Nucleus accumbens (tissue), 56 donors: ENCODE data around the gene PPP1R27.

Source experiments
- DNase-seq, 56 donors: peaks; one replicate each; lab custom pipeline; 2025; lab: John Stamatoyannopoulos, UW

Gene PPP1R27

DNA sequence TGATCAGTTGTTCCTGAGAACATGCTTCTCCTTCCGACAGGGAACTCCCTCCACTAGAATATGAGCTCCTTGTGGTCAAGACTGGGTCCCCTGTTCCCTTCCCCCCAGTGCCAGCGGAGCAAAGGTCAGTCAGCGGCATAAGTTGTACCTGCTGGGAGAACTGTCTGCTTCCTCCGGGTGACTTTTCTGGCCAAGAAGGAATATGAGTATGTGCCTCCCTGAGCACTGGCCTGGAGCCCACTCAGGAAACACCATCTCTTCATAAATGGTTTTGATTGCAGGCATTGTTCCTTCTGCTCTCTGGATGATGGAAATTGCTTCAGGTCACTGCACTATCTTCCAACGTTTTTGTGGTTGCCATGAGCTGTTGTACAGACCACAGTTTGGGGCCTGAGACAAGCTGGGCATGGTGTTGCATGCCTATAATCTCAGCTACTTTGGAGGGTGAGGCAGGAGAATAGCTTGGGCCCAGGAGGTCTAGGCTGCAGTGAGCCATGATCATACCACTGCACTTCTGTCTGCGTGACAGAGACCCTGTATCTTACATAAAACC lies 28.3 kb upstream of the PPP1R27 start:
- no peak for DNase-seq

- DNase-seq: peak; percentile 97 to 100 (median 99)
Measured at GRCh38 chr17:81860756-81861568, 26.1 kb upstream of the PPP1R27 start.

DNA sequence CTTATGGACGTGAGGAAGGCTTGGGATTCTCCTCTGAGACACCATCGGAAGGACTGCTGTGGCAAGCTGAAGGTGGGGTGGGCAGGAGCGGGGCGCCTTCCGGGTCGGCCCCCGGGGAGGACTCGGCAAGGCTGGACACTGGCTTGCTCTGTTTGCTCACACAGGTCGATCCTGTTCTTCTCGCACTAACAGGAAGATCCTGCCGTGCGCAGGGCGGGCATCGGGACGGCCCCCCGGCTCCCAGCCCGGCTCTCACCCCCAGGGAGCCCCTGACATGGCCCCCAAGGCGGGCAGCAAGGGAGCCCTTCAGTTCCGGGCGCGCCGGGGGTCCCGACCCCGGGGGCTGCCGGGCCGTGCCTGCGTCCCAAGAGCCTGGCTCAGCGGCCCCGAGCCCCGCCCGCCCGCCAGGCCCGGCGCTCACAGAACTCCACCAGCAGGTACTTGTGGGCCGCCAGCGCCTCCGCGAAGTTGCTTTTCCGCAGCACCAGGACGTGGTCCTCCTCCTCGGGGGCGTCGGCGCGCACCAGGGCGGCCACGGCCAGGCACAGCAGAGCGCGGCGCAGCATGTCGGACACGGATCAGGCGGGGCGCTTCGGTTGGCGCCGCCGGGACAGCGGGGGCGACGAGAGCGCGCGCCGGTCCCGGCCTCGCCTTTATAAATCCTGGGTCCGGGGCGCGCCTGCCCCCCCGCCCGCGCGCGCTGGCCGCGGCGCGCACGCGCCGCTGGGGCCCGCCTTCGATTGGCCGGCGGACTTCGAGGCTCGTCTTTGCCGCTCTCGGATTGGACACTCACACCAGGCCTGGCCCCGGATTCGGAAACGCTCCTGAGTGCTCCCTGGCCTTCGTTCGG lies 25.3 kb upstream of the PPP1R27 start, which contains the start of gene P4HB:
TSS of gene P4HB (minus strand) at position 630 of the 850 bp plus-strand sequence. CDS start at position 566, 64 bp downstream.
- DNase-seq: peak in 2 of 56 donors; percentile 99 to 100

DNA sequence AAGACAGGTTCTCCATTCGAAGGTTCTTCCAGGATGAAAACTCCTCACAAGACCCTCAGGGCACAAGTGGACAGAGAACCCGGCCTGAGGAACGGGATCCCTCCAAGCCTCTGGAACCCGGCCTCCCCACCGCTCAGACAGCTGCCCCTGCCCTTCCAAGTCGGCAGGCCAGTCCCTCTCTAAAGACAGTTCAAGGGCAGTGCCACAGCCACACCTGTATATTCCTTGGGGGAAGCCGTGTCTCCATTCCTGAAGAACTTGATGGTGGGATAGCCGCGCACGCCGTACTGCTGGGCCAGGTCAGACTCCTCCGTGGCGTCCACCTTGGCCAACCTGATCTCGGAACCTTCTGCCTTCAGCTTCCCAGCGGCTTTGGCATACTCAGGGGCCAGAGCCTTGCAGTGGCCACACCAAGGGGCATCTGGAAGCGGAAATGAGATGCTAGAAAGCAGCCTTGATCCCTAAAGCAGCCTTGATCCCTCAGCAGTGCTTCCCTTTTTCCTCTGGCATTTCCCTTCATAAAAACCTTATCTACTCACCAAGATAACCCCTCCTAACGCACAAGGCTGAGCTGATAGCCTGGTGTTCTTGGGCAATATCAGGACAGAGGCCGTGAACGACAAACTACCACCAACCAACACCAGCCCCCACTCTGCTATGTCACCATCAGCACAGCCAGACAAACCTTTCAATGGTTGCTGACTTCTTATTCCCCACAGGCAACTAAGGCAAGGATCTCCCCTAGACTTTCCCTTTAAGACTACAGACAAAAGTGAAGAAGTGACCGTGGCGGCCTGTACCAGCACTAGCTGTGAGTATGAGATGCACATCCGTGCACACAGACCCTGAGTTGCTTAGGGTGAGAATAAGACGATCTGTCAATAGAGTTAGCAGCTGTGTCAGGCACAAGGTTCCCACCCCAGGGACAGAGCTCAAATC lies 24.4 kb upstream of the PPP1R27 start:
- DNase-seq: no peak

- no peak for DNase-seq
Measured at GRCh38 chr17:81858170-81858966, 23.5 kb upstream of the PPP1R27 start.

DNA sequence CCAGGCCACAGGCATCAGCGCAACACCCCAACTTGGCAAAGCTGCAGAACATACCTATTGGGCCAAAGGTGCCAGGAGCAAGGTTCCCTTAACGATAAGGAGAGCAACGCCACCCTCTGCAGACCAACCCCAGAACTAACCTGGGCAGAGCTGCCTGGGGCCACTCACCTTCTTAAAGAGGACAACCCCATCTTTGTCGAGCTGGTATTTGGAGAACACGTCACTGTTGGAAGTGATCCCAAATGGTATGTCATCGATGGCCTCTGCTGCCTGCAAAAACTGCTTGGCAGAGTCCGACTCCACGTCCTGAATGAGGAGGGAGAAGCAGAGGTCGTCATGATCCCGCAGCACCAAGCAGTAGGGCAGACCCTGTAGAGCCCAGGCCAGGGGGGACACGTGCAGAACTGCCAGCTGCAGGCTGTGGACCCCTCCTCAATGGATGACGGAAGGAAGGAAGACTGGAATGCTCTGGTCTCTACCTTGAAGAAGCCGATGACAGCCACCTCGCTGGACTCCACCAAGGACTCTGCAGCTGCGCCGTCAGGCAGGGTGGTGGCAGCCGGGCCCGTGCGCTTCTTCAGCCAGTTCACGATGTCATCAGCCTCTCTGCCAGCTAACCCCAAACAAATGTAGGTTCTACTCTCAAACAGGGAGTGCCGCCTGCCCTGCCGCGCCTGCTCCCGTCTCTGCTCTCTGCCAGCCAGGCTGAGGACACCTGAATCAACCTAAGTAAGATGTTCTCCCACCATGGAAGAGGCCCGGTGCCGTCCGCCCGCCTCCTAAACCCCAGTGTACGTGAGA lies 20.3 kb upstream of the PPP1R27 start:
- DNase-seq: no peak

GRCh38 chr17:81852237-81852636 lies 17.4 kb upstream of the PPP1R27 start:
- no peak for DNase-seq

GRCh38 chr17:81851423-81851822 lies 16.6 kb upstream of the PPP1R27 start:
- no peak for DNase-seq

DNA sequence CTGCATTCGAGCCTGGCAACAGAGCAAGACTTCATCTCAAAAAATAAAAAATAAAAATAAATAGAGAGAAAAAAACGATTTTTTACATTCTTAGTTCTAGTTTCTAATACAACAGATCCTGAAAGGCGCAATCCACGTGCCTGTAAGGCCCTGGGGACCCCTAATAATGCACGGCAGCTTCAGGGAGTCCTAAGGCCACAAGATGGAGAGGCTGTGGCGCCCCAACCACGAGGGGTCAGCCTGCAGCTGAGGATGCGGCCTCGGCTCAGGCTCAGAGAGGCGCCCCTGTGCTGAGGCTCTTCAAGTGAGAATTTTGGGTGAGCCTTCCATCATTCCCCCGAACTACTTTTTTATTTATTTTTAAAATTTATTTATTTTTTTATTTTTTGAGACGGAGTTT lies 14.6 kb upstream of the PPP1R27 start:
- DNase-seq: no peak

GRCh38 chr17:81846743-81847689 lies 12.2 kb upstream of the PPP1R27 start:
- no peak for DNase-seq

DNA sequence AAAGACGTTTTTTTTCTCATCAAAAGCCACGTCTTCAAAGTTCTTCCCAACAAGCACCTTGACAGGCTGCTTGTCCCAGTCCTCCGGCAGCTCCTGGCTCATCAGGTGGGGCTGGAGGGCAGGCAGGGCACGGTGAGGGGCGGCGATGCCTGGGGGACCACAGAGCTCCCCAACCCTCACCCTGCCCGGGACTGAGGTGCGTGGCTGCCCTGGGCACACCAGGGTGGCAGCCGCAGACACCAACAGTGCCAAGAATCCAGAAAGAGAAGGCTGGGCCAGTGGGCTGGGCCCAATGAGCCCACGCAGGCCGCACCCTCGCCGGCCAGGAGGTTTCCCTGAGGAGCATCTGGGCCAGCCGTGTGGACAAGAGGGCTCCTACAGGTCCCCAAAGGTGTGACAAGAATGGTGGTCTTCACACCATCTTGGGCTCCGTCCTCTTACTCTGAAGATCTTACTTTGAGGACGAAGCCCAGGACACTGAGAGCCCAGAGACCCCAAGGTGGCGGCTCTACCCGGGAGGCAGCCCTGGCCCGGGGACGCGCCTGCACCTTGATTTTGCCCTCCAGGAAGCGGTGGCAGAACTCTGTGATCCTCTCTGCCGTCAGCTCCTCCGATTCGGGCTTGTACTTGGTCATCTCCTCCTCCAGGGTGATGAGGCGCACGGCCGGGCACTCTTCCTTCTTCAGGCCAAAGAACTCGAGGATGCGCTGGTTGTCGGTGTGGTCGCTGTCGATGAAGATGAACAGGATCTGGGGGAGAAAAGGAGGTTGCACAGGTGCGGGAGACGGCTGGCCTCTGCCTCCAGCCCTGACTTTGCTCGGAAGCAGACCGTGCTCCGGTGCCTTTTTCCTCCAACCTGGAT lies 11.3 kb upstream of the PPP1R27 start:
- no peak for DNase-seq

GRCh38 chr17:81845361-81845760 lies 10.5 kb upstream of the PPP1R27 start:
- no peak for DNase-seq

DNA sequence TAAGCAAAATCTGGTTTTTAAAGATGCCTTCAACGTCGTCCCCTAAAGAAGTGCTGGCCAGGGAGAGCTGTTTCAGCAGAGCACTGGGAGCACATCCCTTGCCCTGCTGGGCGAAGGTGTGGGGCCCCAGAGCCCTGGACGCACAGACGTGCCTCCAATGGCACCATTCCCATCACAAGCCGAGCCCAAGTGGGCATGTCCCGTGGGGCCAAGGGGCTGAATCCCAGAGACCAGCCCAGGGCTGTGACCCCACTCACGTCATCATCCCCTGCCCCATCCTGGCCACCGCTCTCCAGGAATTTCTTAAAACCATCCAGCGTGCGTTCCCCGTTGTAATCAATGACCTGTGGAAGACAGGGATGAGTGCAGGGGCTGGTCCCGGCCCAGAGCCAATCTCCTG lies 10.0 kb upstream of the PPP1R27 start:
- DNase-seq: no peak

GRCh38 chr17:81844327-81844851 lies 9.5 kb upstream of the PPP1R27 start:
- no peak for DNase-seq

DNA sequence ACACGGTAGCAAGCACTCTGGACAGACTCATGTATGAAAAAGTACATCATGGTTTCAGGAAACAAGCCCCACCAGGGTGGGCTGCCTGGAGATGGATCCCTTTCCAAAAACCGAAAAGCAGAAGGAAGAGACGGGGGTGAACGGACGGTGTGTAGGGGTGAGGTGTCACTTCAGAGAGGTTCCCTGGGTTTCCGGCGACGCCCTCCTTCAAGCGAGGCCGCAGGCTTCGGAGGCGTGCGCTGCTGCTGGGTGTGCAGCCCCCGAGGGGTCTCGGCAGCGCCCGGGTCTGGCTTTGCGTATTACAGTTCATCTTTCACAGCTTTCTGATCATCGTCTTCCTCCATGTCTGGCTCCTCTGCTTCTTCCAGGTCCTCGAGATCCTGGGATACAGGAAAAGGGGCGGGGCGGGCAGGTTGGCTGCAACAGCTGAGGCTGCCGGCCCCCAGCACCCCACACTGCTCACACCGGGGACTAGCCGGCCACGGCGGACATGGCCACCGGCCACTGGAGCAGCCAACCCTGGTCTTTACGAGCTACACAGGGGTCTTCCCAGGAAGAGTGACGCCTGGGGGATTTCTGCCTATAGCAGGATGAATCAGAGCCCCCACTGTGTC lies 9.0 kb upstream of the PPP1R27 start:
- DNase-seq: no peak
